ENCODE measurements around the gene PPARG. TPM values are rescaled to one million over a fixed set of nuclear protein-coding genes. Genes with fewer than 3 reads are reported as not detected.

Gene PPARG
- total and polyA plus RNA-seq, 4 donors: 5.2 to 15.7 (median 7.0) TPM

- H3K27me3 ChIP-seq (ENCODE audit: control insufficient read depth in 4 of 4, insufficient read depth in 4 of 4, low read length in 3 of 4): no peaks in the 10 kb centered on the region
- 47% methylated on average over 11 of the region's 11 CpGs for WGBS
- TF ChIP-seq FOXA2 (IDR thresholded peaks at IDR 0.05) (peak; percentile 79), TAF1 (conservative IDR thresholded peaks at IDR 0.05) (peak; percentile 92), YY1 (IDR thresholded peaks at IDR 0.05) (peak; percentile 72), HNF4A (conservative IDR thresholded peaks at IDR 0.05) (peak; percentile 98), FOXA1 (IDR thresholded peaks at IDR 0.05) (peak; percentile 73), GABPA (IDR thresholded peaks at IDR 0.05 in 1 of 2, conservative IDR thresholded peaks at IDR 0.05 in 1 of 2) (no peak), SP1 (IDR thresholded peaks at IDR 0.05) (peak; percentile 98), EGR1 (IDR thresholded peaks at IDR 0.05; ENCODE audit: low read depth in 2 of 2) (no peak), RAD21 (IDR thresholded peaks at IDR 0.05) (peak in 1 of 2 donors; percentile 58), NR2F2 (IDR thresholded peaks at IDR 0.05) (no peak), REST (IDR thresholded peaks at IDR 0.05) (peak; percentile 71), RXRA (IDR thresholded peaks at IDR 0.05) (peak; percentile 71 to 90), HNF4G (IDR thresholded peaks at IDR 0.05) (peak; percentile 95), JUND (IDR thresholded peaks at IDR 0.05) (peak; percentile 71 to 87)
- TF ChIP-seq, protein P1, sequence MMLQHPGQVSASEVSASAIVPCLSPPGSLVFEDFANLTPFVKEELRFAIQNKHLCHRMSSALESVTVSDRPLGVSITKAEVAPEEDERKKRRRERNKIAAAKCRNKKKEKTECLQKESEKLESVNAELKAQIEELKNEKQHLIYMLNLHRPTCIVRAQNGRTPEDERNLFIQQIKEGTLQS (IDR thresholded peaks at IDR 0.05): peak; percentile 77
- TF ChIP-seq, protein P2, sequence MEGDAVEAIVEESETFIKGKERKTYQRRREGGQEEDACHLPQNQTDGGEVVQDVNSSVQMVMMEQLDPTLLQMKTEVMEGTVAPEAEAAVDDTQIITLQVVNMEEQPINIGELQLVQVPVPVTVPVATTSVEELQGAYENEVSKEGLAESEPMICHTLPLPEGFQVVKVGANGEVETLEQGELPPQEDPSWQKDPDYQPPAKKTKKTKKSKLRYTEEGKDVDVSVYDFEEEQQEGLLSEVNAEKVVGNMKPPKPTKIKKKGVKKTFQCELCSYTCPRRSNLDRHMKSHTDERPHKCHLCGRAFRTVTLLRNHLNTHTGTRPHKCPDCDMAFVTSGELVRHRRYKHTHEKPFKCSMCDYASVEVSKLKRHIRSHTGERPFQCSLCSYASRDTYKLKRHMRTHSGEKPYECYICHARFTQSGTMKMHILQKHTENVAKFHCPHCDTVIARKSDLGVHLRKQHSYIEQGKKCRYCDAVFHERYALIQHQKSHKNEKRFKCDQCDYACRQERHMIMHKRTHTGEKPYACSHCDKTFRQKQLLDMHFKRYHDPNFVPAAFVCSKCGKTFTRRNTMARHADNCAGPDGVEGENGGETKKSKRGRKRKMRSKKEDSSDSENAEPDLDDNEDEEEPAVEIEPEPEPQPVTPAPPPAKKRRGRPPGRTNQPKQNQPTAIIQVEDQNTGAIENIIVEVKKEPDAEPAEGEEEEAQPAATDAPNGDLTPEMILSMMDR (IDR thresholded peaks at IDR 0.05; ENCODE audit: low read depth, low read length, missing input control): no peak
- TF ChIP-seq, protein P3, sequence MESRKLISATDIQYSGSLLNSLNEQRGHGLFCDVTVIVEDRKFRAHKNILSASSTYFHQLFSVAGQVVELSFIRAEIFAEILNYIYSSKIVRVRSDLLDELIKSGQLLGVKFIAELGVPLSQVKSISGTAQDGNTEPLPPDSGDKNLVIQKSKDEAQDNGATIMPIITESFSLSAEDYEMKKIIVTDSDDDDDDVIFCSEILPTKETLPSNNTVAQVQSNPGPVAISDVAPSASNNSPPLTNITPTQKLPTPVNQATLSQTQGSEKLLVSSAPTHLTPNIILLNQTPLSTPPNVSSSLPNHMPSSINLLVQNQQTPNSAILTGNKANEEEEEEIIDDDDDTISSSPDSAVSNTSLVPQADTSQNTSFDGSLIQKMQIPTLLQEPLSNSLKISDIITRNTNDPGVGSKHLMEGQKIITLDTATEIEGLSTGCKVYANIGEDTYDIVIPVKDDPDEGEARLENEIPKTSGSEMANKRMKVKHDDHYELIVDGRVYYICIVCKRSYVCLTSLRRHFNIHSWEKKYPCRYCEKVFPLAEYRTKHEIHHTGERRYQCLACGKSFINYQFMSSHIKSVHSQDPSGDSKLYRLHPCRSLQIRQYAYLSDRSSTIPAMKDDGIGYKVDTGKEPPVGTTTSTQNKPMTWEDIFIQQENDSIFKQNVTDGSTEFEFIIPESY (IDR thresholded peaks at IDR 0.05): peak; percentile 68
- TF ChIP-seq, protein P4, sequence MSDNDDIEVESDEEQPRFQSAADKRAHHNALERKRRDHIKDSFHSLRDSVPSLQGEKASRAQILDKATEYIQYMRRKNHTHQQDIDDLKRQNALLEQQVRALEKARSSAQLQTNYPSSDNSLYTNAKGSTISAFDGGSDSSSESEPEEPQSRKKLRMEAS (IDR thresholded peaks at IDR 0.05): peak; percentile 81
- H3K36me3 ChIP-seq (ENCODE audit: control insufficient read depth in 4 of 4, insufficient read depth in 3 of 4, low read depth in 1 of 4, low read length in 3 of 4): no peaks in the 10 kb centered on the region
- H3K4me3 ChIP-seq (ENCODE audit: low read depth in 1 of 3, low read length in 3 of 3): peak overlapping the region in 2 of 3 donors; percentile 8 to 16
- peak overlapping the region in 1 of 2 donors; percentile 26 for H3K9ac ChIP-seq (ENCODE audit: low read depth in 1 of 2, low read length in 2 of 2)
- H3K4me1 ChIP-seq (ENCODE audit: control insufficient read depth in 4 of 4, insufficient read depth in 4 of 4, low read length in 3 of 4): peaks cover 6 to 57% (median 50%) of the 10 kb centered on the region in 4 donors
- peak overlapping the region; percentile 84 to 87 for H3K27ac ChIP-seq (ENCODE audit: low read depth in 1 of 2, low read length in 2 of 2)
- no peaks in the 10 kb centered on the region for H3K9me3 ChIP-seq (ENCODE audit: control insufficient read depth in 4 of 4, low read length in 3 of 4)
- DNase-seq (ENCODE audit: low spot score): no peak
Measured at GRCh38 chr3:12409684-12410596, 121.1 kb downstream of the PPARG start.
